ENCODE measurements around the gene ZYX. TPM values are rescaled to one million over a fixed set of nuclear protein-coding genes. Genes with fewer than 3 reads are reported as not detected.

Gene ZYX
- polyA plus RNA-seq, 2 of the 4 experiments (the other 2 are of a cell fraction): 13.3 to 109 TPM

- Histone ChIP-seq H3K27ac (no peak overlapping the region), H3K4me1 (peaks cover 42% of the 10 kb centered on the region), H3K4me2 (no peak overlapping the region), H3K9me3 (no peaks in the 10 kb centered on the region), H3K4me3 (no peak overlapping the region)
- FAIRE-seq (no peak), ATAC-seq (peak; percentile 42 to 56; a peak in 3 of 6 replicates), DNase-seq (ENCODE audit: low read depth in 1 of 2, low spot score in 1 of 2) (peak in 1 of 2 experiments; percentile 37)
- WGBS (ENCODE audit: missing lambda C conversion rate): 88% methylated on average over 10 of the region's 23 CpGs
- POLR2A ChIA-PET: no interaction called here
- CTCF ChIA-PET: interaction anchor here (1.1 to 3.8 kb wide), 8 partner anchors 7 to 147 kb away, joined by 3 to 20 read pairs (median 6); partner anchors contain the start of gene EPHA1
- TF ChIP-seq ELK1 (IDR thresholded peaks at IDR 0.05; ENCODE audit: low read depth, low read length) (no peak), CHD4 (IDR thresholded peaks at IDR 0.05; ENCODE audit: borderline replicate concordance) (no peak), FOSL2 (IDR thresholded peaks at IDR 0.05) (no peak), FOSL2 (CRISPR knock-in tag; IDR thresholded peaks at IDR 0.05) (no peak)
Observed at GRCh38 chr7:143387156-143387975, 6.2 kb downstream of the ZYX start.

- no peak overlapping the region for H3K4me3 ChIP-seq
- ChIA-PET CTCF (interaction anchor here (1.1 to 3.8 kb wide), 8 partner anchors 8 to 147 kb away, joined by 3 to 20 read pairs (median 6); partner anchors contain the start of gene EPHA1), POLR2A (no interaction called here)
- DNase-seq (ENCODE audit: low read depth in 1 of 2, low spot score in 1 of 2): no peak
- TF ChIP-seq HOXA7 (CRISPR knock-in tag; IDR thresholded peaks at IDR 0.05): no peak
- no peak for TF ChIP-seq MAFK (IDR thresholded peaks at IDR 0.05; ENCODE audit: partially characterized antibody)
- no peak for TF ChIP-seq NPAS2 (CRISPR knock-in tag; IDR thresholded peaks at IDR 0.05; ENCODE audit: borderline replicate concordance)
- no peak for TF ChIP-seq TFCP2L1 (CRISPR knock-in tag; IDR thresholded peaks at IDR 0.05)
- no peak for TF ChIP-seq JUNB (IDR thresholded peaks at IDR 0.05)
- TF ChIP-seq JUN (IDR thresholded peaks at IDR 0.05): no peak
- no peak for TF ChIP-seq CEBPB (IDR thresholded peaks at IDR 0.05)
- TF ChIP-seq, protein P1, sequence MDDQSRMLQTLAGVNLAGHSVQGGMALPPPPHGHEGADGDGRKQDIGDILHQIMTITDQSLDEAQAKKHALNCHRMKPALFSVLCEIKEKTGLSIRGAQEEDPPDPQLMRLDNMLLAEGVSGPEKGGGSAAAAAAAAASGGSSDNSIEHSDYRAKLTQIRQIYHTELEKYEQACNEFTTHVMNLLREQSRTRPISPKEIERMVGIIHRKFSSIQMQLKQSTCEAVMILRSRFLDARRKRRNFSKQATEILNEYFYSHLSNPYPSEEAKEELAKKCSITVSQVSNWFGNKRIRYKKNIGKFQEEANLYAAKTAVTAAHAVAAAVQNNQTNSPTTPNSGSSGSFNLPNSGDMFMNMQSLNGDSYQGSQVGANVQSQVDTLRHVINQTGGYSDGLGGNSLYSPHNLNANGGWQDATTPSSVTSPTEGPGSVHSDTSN (IDR thresholded peaks at IDR 0.05): no peak
- H3K4me1 ChIP-seq: peaks cover 40% of the 10 kb centered on the region
- no peak for ATAC-seq
- H3K4me2 ChIP-seq: no peak overlapping the region
- WGBS (ENCODE audit: missing lambda C conversion rate): 92% methylated on average over 8 of the region's 10 CpGs
- no peaks in the 10 kb centered on the region for H3K9me3 ChIP-seq
- no peak for FAIRE-seq
- no peak overlapping the region for H3K27ac ChIP-seq
Observed at GRCh38 chr7:143388051-143388450, 6.9 kb downstream of the ZYX start.

DNA sequence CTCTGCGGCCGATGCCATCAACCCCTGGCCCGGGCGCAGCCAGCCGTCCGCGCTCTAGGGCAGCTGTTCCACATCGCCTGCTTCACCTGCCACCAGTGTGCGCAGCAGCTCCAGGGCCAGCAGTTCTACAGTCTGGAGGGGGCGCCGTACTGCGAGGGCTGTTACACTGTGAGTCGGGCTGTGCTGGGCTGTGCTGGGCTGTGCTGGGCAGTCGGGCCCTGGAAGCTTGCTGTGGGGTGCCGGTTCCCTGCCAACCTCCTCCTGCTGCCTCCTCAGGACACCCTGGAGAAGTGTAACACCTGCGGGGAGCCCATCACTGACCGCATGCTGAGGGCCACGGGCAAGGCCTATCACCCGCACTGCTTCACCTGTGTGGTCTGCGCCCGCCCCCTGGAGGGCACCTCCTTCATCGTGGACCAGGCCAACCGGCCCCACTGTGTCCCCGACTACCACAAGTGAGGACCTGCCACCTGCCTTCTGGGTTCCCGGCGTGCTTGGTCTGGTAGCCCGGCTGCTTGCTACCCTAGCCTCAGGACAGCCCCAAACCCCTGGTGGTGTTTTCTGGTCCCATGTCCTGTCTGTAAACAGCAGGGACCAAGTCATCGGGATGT is 7.5 kb downstream of the ZYX start:
- POLR2A ChIA-PET: no interaction called here
- Histone ChIP-seq H3K4me2 (no peak overlapping the region), H3K4me1 (peaks cover 36% of the 10 kb centered on the region; the same call in 2 of the 3 replicates), H3K27ac (no peak overlapping the region), H3K4me3 (no peak overlapping the region), H3K9me3 (no peaks in the 10 kb centered on the region)
- WGBS (ENCODE audit: missing lambda C conversion rate): 94% methylated on average over 16 of the region's 28 CpGs
- TF ChIP-seq TP53 (CRISPR knock-in tag; IDR thresholded peaks at IDR 0.05) (no peak), KDM5A (IDR thresholded peaks at IDR 0.05) (no peak), ZFP36 (IDR thresholded peaks at IDR 0.05; ENCODE audit: borderline replicate concordance, partially characterized antibody) (no peak), HOXB13 (CRISPR knock-in tag; IDR thresholded peaks at IDR 0.05; ENCODE audit: low read depth) (no peak), CHD2 (IDR thresholded peaks at IDR 0.05; ENCODE audit: low read length, partially characterized antibody) (no peak), HOXB5 (CRISPR knock-in tag; IDR thresholded peaks at IDR 0.05) (no peak), ZNF302 (CRISPR knock-in tag; IDR thresholded peaks at IDR 0.05) (no peak), KDM1A (IDR thresholded peaks at IDR 0.05; ENCODE audit: low read depth) (no peak)
- CTCF ChIA-PET: interaction anchor here (1.1 to 3.8 kb wide), 9 partner anchors 8 to 381 kb away, joined by 3 to 20 read pairs (median 4); partner anchors contain the start of gene EPHA1
- DNase-seq (ENCODE audit: low read depth in 1 of 2, low spot score in 1 of 2) (no peak), FAIRE-seq (no peak), ATAC-seq (peak; percentile 8 to 22; a peak in 3 of 6 replicates)
